ENCODE measurements around the gene PDP2. TPM values are rescaled to one million over a fixed set of nuclear protein-coding genes. Genes with fewer than 3 reads are reported as not detected.

Gene PDP2
- total and polyA plus RNA-seq, 2 of the 4 experiments (the other 2 are of a cell fraction): 5.3 to 16.8 TPM

- no peak overlapping the region for H2BK120ac ChIP-seq (ENCODE audit: low read depth, low read length)
- H3K9ac ChIP-seq (ENCODE audit: low read depth, low read length): no peak overlapping the region
- H3K79me1 ChIP-seq (ENCODE audit: low read depth in 1 of 2, low read length in 2 of 2): no peaks in the 10 kb centered on the region
- no peak overlapping the region for H2AFZ ChIP-seq (replicated peaks; ENCODE audit: low read length, poor library complexity)
- peaks cover 30% of the 10 kb centered on the region for H3K27me3 ChIP-seq (ENCODE audit: control insufficient read depth, insufficient read depth, low read length)
- no peaks in the 10 kb centered on the region for H3K36me3 ChIP-seq (ENCODE audit: control insufficient read depth, insufficient read depth, low read length)
- no peak for ATAC-seq (ENCODE audit: low read depth)
- H3K9me1 ChIP-seq (ENCODE audit: insufficient read depth, low read length): no peaks in the 10 kb centered on the region
- H3K4me2 ChIP-seq (ENCODE audit: low read depth, low read length): no peak overlapping the region
- intact Hi-C loops (cut with micrococcal nuclease): no loop called here
- H2AK5ac ChIP-seq (ENCODE audit: low read depth, low read length): no peak overlapping the region
- H3K18ac ChIP-seq (ENCODE audit: low read depth, low read length): no peak overlapping the region
- no peak overlapping the region for H3K27ac ChIP-seq (ENCODE audit: insufficient read depth, low read length)
- TF ChIP-seq NFE2L2 (IDR thresholded peaks at IDR 0.05; ENCODE audit: low read depth, low read length) (no peak), CEBPB (IDR thresholded peaks at IDR 0.05; ENCODE audit: low read depth, low read length) (no peak), POLR2A (IDR thresholded peaks at IDR 0.05; ENCODE audit: low read depth, low read length) (no peak), ELK1 (IDR thresholded peaks at IDR 0.05; ENCODE audit: borderline replicate concordance, low read depth, low read length) (no peak), FOS (IDR thresholded peaks at IDR 0.05; ENCODE audit: low read depth, low read length) (no peak), RFX5 (IDR thresholded peaks at IDR 0.05; ENCODE audit: low read depth, low read length) (no peak), MXI1 (IDR thresholded peaks at IDR 0.05; ENCODE audit: borderline replicate concordance, low read depth, low read length) (no peak), MAZ (IDR thresholded peaks at IDR 0.05; ENCODE audit: borderline replicate concordance, low read depth, low read length) (no peak), MAFK (IDR thresholded peaks at IDR 0.05; ENCODE audit: low read depth, low read length) (no peak), USF2 (IDR thresholded peaks at IDR 0.05; ENCODE audit: low read depth, low read length) (no peak), SMC3 (IDR thresholded peaks at IDR 0.05; ENCODE audit: low read depth, low read length) (no peak), RAD21 (IDR thresholded peaks at IDR 0.05; ENCODE audit: low read length) (no peak), RCOR1 (IDR thresholded peaks at IDR 0.05; ENCODE audit: insufficient replicate concordance, low read length) (no peak), BHLHE40 (IDR thresholded peaks at IDR 0.05; ENCODE audit: low read depth, low read length) (no peak), CHD1 (IDR thresholded peaks at IDR 0.05; ENCODE audit: low read depth, low read length) (no peak)
- TF ChIP-seq, protein P1, sequence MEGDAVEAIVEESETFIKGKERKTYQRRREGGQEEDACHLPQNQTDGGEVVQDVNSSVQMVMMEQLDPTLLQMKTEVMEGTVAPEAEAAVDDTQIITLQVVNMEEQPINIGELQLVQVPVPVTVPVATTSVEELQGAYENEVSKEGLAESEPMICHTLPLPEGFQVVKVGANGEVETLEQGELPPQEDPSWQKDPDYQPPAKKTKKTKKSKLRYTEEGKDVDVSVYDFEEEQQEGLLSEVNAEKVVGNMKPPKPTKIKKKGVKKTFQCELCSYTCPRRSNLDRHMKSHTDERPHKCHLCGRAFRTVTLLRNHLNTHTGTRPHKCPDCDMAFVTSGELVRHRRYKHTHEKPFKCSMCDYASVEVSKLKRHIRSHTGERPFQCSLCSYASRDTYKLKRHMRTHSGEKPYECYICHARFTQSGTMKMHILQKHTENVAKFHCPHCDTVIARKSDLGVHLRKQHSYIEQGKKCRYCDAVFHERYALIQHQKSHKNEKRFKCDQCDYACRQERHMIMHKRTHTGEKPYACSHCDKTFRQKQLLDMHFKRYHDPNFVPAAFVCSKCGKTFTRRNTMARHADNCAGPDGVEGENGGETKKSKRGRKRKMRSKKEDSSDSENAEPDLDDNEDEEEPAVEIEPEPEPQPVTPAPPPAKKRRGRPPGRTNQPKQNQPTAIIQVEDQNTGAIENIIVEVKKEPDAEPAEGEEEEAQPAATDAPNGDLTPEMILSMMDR (conservative IDR thresholded peaks at IDR 0.05; ENCODE audit: low read depth, low read length): no peak
- H3K4ac ChIP-seq (ENCODE audit: low read depth, low read length): no peak overlapping the region
- no peaks in the 10 kb centered on the region for H3K9me3 ChIP-seq (ENCODE audit: control insufficient read depth, insufficient read depth, low read length)
- DNase-seq: no peak
- CTCF ChIA-PET: no interaction called here
- no peak overlapping the region for H2BK5ac ChIP-seq (ENCODE audit: low read depth, low read length, poor library complexity, severe bottlenecking)
- dilution Hi-C loops (cut with HindIII; ENCODE audit: low sequenced_read_pairs, unreplicated experiment): no loop called here
- no peak overlapping the region for H2AK9ac ChIP-seq (replicated peaks; ENCODE audit: low read depth, low read length, poor library complexity)
- H4K5ac ChIP-seq (ENCODE audit: low read depth, low read length): no peak overlapping the region
- POLR2A ChIA-PET (ENCODE audit: unreplicated experiment): no interaction called here
- 71% methylated on average over 3 of the region's 10 CpGs; no CpG with 5 or more reads in 1 of the 2 experiments for WGBS, 2 experiments (ENCODE audit: extremely low coverage in 2 of 2, insufficient read length in 1 of 2)
- no peak overlapping the region for H4K8ac ChIP-seq (ENCODE audit: low read depth in 2 of 2, low read length in 2 of 2)
- no peak overlapping the region for H3K14ac ChIP-seq (replicated peaks; ENCODE audit: low read depth, low read length)
- no peak overlapping the region for H3K23ac ChIP-seq (ENCODE audit: low read depth, low read length)
- BruUV-seq (replicated peaks): no TSS peak
- H3K4me1 ChIP-seq (ENCODE audit: control insufficient read depth, insufficient read depth, low read length): no peaks in the 10 kb centered on the region
- H2BK20ac ChIP-seq (ENCODE audit: low read depth, low read length): no peak overlapping the region
- no peak overlapping the region for H3K56ac ChIP-seq (ENCODE audit: extremely low read depth, insufficient read depth, low read length)
- no peak overlapping the region for H2BK15ac ChIP-seq (ENCODE audit: low read depth, low read length)
- H4K20me1 ChIP-seq (ENCODE audit: insufficient read depth, low read length): no peaks in the 10 kb centered on the region
- in situ Hi-C loops (cut with MboI; ENCODE audit: low sequenced_read_pairs): no loop called here
- H3K4me3 ChIP-seq (ENCODE audit: insufficient read depth, low read depth, low read length): no peak overlapping the region
- H4K91ac ChIP-seq (ENCODE audit: insufficient read depth, low read depth, low read length): no peak overlapping the region
These were observed 32.8 kb downstream of the PDP2 start for GRCh38 chr16:66913081-66913480.
